HG03469 (cell line): ENCODE results near the gene ZDHHC20.

ENCODE experiments used
- ATAC-seq: cut with Tn5 transposase; IDR thresholded peaks from one replicate; pipeline ENCODE4 v1.9.1; 2021; ENCODE audit warnings: mild to moderate bottlenecking, moderate library complexity, moderate number of reproducible peaks; ENCODE audit not compliant: unreplicated experiment

The ZDHHC20 gene

DNA sequence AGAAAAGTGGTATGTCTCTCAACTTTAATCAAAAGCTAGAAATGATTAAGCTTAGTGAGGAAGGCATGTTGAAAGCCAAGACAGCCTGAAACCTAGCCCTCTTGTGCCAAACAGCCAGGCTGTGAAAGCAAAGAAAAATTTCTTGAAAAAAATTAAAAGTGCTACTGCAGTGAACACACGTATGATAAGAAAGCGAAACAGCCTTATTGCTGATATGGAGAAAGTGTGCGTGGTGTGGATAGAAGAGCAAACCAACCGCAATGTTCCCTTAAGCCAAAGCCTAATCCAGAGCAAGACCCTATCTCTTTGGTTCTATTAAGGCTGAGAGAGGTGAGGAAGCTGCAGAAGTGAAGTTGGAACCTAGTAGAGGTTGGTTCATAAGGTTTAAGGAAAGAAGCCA lies 96.4 kb downstream of the ZDHHC20 start:
- ATAC-seq: no peak

DNA sequence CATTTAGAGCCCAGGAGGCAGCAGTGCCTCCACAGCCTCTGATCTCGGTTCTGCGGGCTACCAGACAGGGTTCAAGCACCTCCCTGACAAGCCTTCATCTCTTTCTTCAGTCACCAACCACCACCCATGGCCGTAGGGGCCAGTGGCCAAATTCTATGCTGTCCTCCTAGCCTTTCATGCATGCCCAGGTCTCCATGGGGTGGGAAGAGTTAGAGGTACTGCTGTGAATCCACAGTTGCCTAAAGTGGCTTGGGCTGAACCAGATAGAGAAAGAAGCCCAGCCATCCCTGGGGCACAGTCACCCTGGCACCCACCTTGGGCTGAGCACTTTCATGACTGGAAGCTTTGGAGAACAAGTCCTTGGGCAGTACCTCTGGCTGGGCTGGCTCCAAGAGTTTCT lies 97.4 kb downstream of the ZDHHC20 start:
- no peak for ATAC-seq

DNA sequence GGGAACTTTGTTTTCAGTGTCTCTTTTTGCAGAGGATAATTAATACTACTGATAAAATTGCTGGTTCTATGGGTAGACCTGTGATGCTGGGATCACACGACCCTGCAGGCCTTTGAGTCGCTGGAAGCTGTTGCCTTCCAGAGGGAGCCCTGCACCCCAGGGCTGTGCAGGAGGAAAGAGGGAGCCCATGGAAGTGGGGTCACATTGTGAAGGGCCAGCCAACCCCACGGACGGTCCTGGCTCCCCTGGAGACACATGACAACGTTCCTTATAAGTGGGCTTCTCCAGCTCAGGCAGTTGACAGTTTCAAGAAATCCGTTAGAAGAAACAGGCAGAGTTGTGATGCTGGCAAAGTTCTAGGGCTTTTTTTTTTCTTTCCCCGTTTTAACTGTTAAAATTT lies 98.0 kb downstream of the ZDHHC20 start:
- no peak for ATAC-seq

DNA sequence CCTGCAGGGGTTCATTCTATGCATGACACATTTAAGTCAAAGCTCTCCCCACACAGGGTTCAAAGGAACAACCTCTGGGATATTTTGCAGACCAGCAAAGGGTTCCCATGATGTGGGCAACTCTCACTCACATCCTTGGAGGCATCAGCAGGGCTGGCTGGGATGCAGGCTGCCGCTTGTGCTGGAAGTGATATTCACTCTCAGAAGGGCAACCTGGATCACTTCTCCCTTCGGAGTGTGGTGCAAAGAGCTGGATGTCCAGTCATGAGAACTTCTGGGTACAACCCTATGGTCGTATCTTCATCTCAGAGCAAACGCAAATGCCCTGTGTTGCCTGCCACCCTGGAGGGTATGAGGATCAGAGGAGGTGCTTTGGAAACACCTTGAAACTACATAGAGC lies 98.6 kb downstream of the ZDHHC20 start:
- ATAC-seq: no peak

DNA sequence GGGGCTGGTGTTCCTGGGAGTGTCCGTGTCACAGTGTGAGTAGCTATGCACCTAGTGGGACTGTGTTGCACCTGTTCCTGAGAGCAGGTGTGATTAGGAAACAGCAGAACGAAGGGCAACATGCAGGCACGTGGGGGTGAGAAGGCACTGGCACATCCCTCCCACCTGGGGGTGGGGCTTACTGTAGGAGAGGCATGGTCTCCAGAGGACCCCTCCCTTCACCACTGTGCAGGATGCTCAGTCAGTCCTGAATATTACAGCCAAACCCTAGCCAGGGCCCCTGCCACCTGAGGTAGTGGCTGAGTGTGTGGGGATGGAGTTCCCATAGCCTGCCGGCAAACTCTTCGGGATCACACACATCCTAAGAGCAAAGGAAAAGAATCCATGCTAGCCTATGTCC lies 99.2 kb downstream of the ZDHHC20 start:
- ATAC-seq: no peak

DNA sequence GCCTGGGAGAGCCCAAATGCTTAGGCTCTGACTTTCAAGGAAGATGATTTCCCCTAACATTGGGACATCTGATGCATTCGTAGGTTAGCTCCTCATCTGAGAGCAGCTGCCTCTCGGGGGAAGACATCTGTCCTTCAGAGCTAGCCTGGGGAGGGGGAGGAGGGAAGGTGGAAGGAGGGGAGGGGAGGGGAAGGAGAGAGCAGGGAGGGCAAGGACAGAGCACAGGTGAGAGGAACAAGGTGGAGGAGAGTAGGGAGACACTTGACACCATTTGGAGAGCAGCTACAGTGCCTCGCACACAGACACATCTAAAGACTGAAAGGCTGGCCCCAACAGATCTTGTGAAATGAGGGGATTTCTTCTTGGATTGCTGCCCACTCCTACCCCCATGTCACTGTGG lies 103.8 kb downstream of the ZDHHC20 start:
- no peak for ATAC-seq

DNA sequence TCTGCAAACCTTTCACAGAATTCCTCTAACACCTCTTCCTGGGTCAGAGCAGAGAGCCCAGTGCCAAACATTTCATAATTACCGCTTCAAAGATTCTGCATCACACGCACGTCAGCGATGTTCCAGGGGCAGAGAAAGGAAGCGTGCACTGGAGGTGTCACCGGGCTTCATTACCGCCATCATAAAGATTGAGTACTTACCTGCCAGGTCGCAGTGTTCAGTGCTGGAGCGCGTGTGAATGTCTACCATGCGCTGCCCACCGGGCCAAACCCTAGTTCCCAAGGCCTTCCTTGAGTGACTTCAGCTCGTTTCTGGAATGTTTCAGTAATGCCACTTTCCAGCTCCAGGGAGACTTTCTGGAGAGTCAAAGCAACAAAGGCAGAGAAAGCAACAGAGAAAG lies 104.4 kb downstream of the ZDHHC20 start:
- no peak for ATAC-seq

DNA sequence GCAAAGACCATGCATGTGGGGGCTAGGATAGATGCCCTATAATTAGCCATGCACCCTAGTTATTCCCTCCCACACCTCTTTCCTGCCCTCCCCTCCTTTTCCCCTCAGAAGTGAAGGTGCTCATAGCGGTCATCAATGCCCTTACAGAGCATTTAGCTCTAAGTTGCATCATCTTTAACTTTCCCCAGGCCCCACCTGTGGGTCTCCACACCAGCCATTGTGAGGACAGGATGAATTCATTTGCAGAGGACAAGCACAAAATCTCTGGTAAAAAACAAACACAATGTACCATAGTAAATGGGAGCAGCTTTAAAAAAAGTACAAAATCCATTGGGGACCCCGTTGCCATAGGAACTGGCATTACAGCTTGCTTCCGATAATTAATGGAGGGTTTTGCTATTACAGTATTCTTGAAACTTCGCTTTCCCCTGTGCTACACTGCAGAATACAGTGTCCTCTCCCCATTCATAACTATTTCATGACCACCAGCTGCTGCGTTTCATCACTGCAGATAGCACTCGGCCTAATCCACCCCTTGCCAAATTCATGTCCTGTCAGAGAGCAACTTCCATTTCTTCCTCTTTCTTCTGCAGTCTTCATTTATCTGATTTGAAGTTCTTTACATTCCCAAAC lies 110.5 kb downstream of the ZDHHC20 start:
- ATAC-seq: no peak

DNA sequence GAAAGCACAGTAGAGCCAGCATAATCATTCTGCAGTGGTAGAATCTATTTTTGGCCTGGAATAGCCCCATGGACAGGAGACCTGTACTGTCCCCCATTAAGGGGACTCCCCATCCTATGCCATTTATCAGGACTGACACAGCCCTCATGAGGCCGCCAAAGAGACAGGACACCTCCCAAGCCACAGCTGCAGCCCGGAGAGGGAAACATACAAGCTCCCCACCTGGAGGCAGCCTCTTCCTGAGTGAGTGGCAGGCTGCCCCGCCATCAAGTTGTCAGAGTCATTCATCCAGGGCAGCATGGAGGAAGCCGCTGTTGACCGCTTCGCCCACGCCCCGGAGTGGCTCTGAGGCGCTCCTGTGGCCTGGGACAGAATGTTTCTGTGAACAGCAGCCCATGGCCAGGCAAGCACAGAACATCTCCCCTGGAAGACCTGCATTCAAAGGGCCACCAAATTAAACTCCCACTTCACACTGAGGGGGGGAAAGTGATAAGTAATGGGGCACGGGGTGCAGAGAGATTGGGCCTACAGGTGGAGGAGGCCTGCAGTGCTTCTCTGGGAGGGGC lies 111.3 kb downstream of the ZDHHC20 start:
- no peak for ATAC-seq

DNA sequence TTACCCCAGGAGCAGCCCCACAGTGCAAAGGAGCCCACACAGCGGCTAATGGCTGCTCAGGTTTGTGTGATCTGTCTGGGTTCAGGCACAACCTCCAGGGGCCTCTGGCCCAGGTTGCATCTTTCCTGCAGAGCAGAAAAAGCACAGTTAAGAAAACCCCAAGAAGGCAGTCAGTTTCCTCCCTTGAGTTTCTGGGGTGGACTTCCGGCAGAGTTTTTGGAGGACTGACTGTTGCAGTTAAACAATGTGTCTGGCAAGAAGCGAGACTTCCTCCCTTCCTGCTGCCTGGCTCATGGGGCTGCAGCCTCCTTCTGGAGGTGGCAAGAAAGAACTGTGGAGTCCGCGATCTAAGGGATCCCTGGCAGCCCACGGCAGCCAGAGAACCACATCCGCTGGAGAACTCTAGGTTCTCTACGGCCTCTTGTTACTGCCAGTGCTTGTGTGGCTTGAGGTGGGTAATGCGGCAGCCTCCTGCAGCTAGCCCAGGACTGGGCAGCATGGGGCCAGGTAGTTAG lies 114.4 kb downstream of the ZDHHC20 start:
- ATAC-seq: no peak

DNA sequence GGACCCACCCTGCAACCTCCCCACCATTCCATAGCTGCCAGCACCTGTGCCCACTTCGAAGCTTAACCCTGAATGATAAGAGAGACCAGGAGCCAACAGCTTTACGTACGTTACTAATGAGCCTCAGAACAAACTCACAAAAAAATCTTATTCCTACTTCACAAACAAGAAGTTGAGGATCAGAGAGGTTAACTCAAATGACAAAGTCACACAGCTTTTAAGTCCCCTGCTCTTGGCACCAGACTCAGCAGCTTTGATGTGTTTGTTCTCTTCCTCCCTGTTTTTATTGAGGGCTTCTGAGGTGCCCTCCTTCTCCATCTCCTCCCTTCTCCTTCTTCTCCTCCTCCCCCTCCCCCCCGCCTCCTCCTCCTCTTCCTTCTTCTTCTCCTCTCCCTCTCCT lies 115.4 kb downstream of the ZDHHC20 start:
- ATAC-seq: no peak

DNA sequence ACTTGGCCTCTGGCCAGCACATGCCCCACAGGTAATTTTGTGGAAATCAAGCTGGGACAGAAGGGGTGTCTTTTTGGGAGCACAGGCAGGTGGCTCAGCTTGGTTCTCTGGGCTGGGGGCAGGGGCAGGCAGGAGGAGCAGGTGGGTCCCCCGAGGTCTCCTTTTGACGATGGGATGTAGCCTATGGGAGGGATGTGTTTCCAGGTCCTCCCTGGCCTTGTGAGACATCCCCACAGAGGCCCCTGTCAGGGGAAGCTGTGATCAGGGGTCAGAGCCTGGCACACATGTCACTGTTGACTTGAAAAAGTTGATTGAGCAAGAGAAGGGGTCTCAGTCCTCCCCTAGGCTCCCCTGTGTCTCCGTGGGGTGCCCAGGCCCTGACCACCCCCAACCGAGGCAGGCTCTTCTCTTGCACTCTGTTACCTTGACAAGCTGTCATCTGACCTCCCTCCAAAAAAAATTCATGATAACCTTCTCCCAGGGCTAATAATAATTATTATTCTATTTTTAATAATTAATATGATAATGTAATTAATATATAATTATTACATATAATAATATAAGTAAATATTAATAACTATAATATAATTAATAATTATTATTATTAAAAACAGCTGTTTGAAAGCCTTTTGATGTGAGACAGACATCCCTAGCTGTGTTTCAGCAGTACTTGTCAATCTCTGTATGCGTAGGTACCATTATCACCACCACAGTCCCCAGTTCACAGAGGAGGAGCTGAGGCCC lies 116.2 kb downstream of the ZDHHC20 start:
- no peak for ATAC-seq

DNA sequence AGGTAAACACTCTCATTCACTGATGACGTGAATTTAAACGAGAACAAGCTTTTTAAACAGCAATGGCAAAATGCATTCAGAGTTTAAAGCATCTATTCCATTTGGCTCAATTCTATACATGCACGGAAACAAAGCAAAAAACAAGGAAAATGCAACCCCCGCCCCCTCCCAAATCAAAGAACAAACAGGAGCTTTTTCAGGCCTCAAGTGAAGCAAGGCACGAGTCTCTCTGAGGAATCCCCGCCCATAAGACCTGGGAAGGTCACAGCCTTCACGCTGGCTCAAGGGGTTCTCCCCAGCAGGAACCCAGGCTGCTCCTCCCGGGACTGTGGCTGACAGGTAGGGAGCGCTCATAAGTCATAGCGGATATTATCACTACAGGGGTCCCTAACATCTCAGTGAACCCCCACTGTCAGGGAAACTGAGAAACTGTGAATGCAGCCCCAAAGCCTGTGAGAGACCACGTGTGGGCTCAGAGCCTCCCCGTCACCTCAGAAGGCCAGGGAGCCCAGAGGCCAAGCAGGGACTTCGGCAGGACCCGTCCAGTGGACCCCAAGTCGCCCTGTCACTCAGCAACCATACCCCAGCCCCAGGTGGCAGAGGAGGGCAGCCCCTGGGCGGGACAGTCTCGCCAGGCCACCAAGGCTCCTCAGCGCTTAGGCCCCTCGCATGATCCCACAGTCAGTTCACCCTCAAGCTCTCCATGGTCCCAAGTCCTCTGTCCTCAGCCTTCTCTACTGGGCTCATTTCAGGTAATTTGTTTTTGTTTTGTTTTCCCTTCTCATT lies 117.3 kb downstream of the ZDHHC20 start:
- no peak for ATAC-seq

DNA sequence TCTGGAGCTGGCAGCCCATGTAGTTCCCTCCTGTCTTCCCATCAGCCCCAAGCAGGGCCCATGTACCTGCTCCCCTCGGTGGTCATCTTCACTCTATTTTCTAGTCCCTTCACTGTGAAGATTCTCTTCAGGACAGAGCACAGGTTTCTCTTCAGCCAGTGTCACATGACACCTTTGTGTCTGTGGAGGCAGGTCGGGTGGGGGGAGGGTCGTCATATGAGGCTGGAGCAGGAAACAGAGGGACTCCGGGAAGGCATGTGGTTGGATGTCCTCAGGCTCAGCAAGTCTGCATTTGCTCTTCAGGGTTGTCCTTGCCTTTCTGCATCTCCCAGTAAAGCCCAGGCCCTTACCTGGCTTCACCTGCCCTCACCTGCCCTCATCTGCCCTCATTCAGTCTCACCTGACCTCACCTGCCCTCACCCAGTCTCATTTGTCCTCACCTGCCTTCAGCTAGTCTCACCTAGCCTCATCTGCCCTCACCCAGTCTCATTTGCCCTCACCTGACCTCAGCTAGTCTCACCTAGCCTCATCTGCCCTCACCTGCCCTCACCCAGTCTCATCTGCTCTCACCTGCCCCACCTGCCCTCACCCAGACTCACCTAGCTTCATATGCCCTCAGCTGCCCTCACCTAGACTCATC lies 120.3 kb downstream of the ZDHHC20 start:
- no peak for ATAC-seq

DNA sequence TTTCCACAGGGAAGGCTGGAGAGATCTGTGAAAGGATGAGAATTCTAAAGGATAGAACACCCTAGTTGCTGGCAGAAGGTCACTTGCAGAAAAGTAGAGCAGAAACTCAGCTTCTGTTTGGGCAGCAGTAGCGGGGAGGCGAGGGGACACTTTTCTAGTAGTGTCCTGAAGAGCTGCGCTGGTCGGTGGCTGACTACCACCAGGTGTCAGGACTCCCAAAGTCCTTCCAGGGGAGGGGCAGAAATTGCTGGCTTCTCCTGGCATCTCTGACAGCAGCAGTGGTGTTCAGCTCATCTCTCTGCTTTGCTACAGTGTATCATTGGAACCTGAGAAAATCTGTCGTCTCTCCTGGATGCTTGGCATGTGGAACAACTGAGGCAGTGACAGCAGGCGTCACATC lies 120.9 kb downstream of the ZDHHC20 start:
- no peak for ATAC-seq

DNA sequence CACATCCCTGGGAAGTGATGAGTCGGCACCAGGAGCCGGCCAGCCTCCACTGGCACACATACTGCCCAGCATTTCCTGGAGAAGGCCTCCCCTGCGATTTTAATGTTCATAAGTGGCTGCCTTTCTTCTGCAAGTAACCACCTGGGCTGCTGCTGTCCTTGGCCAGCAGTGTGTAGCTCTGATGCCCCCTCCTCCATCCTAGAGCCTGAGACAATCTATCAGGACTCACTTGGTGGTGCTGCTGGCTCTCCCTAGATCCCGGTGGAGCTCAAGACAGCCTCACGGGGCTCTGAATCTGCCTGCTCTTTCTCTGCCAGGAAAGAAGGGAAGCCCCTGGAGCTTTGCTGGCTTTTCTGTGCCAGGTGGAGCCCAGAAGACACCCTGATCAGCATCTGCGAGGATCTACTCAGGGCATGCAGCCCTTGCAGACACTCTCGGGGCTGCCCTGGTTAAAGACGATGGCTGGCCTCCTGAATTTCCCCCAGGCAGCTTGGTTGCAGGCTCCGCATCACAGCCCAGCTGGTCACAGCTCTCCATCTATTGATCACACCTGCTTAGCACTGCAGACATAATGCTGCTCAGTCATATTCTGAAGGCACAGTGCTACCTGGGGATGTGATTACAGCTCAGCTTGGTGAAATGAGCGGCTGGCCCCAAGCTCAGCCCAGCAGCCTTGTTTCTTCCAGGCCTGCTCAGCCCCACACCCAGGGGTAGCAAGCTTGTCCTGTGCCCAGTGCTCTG lies 122.3 kb downstream of the ZDHHC20 start:
- ATAC-seq: no peak

DNA sequence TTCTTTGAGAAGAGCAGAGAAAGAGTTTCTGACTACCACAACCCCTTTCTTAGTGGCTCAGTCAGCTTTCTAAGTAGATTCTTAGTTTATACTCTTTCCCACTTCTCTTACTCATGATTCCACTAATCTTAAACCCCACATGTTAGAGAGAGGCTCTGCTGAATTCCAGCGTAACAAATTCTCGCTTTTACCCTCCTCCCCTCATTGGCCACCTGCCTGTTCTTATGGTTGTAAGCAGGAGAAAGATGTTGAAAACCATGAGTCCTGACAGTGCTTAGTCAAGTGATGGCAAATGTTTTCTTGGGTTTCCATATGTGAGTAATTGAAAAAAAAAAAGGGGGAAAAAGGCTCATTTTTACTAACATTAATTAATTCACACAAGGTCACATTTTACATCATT lies 125.9 kb downstream of the ZDHHC20 start:
- no peak for ATAC-seq

DNA sequence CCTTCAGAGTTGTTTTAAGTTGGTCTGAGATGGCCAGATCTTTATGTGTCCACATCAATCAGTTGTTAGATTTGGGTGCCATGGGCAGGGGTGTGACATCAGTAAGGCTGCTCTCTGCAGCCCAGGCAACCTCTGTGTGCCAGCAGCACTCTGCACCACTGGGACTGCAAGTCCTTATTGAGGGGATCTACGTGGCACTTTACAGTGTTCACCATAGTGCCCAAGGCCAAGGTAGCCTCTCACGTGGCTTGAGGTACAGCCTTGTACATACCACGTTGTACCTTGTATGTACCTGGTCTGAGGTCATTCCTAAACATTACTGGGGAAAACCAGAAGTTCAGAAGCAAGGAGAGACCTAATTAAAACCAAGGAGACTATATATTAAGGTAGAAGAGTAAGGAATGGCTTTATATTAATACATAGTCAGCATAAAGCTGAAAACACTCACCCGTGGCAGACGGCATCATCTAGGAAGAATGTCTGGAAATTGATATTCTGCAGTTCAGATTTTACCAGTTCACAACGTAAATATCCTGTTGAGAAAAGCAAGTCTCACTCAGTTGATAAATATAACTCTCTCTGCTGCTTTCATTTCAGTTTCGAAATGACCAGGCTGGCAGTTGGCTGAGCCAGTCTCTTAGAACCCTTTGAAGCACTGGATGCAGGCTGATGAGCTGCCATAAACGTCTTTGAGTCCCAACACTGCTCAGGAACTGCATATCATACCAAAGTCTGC lies 128.8 kb downstream of the ZDHHC20 start:
- peak; percentile 82 for ATAC-seq

DNA sequence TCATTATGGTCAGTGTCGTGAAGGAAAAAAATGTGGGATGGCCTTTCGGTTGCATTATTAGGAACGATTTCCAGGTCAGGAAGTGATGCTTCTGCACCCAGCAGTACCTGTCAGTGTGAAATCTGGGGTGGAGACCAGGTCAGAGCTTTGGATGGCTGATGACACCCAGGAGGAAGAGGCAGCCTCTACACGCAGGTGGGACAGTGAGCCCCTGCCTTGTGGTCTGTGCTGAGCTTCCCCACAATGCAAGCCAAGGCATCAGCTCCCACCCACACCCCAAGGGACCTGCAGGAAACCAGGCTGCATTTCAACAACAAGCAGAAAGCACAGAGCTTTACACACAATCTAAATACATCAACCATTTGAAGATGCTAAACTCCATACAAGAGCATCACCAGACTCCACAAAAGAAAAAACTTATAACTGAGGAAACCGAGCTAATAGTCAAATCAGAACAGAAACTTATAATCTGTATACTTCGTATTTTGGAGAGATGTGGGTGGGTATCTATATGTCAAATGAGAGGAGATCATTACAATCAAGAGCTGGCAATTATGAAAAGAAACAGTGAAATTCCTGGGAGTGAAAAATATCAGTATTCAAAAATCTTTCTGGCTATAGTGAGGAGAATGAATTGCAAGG lies 130.1 kb downstream of the ZDHHC20 start:
- no peak for ATAC-seq
